ENCODE data around the gene FOXP1.

The FOXP1 gene

GRCh38 chr3:71425491-71426071, 157.9 kb downstream of the FOXP1 start:
- DNase-seq (ENCODE audit: low spot score), result peak; percentile 57

DNA sequence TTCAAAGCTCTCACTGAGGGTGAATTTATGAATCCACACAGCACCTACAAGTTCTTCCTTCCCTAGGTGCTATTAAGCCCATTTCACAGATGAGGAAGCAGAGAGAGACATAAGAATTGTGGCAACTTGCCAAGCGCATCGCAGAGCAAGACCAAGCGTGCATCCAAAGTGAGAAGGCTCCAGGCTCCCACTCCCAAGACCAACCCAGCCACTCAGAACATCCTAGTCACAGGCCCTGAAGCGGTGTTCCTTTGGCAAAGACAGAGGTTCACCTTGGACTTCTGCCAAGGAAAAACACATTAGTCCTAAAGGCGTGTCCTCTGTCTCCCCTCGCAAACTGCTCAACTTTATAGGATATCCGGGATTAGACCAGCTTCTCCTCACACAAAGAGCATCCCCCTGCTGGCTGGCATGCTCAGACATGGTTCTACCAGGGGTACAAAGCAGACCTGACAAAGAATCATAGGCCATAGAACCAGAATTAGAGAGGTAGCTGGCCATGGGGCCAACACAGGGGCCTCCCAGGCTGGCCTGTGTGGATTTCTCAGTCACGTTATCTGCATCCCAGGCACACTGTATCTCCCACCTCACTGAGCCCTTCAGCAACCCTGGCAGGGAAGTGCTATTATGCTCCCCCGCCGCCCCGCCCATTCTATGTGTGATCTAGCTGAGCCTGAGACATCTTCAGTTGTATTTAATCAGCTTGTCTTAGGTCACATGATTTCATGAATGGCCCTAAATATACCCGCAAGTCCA, 160.2 kb downstream of the FOXP1 start:
- peak; percentile 79 for DNase-seq (ENCODE audit: low spot score)

- DNase-seq (ENCODE audit: low spot score), result no peak
Observed at GRCh38 chr3:71421820-71422566, 161.5 kb downstream of the FOXP1 start.

- DNase-seq (ENCODE audit: low spot score), result no peak
Observed at GRCh38 chr3:71421475-71421819, 162.1 kb downstream of the FOXP1 start.

DNA sequence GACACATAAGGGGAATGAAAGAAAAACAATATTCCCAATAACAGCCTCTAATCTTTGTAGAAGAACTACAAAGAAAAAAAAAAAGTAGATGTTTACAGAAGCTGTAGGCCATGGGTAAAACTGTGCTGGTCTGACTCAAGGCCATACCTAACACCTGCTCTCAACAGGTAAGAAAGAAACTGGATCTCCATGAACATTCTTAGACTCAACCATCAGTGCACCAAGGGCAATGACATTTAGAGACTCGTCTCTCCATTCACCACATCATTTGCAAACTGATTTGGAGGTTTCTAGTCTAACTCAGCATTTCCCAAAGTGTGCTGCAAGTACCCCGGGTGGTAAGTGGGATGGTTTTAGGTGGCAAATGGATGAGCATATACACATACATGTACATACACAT, 164.2 kb downstream of the FOXP1 start:
- no peak for DNase-seq (ENCODE audit: low spot score)

DNA sequence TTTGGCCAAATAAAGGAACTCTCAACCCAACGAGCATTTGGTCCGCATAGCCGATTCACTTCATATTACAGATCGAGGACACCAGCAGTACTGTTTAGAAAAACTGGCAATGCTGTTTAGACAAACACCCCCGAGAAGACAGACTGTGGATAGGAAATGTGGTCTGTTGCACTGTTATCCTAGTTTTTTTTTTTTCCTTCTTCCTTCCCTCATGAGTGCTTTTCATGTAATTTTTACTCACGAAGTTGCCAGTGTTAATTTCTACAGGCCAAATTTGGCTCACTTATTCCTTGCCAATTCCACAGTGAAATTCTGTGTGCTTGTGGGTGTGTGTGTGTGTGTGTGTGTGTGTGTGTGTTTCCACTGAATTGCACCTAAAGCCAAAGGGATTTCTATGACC, 165.7 kb downstream of the FOXP1 start:
- no peak for DNase-seq (ENCODE audit: low spot score)

GRCh38 chr3:71416876-71417275, 166.7 kb downstream of the FOXP1 start:
- DNase-seq (ENCODE audit: low spot score), result no peak

DNA sequence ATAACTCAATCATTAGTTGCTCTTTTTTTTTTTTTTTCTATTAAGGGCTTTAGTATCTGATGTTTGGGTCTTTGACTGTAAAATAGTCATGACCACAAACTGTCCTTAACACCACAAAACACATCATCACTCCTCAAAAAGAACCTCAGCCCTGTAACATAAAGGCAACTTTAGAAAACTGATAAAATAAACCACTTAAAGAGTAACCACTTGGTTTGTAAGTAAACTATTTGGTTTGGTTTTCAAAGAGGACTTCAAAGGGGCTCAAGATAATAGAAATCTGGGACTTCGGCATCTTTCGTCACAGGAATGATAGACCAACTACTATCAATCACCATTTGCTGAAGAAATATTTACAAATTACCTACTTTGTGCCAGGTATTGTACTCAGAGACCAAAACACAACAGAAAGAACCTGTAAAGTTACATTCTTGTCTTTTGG, 167.8 kb downstream of the FOXP1 start:
- no peak for DNase-seq (ENCODE audit: low spot score)

- DNase-seq (ENCODE audit: low spot score), result no peak
Observed at GRCh38 chr3:71414189-71414927, 169.2 kb downstream of the FOXP1 start.

GRCh38 chr3:71413572-71413971, 170.0 kb downstream of the FOXP1 start:
- DNase-seq (ENCODE audit: low spot score), result no peak

DNA sequence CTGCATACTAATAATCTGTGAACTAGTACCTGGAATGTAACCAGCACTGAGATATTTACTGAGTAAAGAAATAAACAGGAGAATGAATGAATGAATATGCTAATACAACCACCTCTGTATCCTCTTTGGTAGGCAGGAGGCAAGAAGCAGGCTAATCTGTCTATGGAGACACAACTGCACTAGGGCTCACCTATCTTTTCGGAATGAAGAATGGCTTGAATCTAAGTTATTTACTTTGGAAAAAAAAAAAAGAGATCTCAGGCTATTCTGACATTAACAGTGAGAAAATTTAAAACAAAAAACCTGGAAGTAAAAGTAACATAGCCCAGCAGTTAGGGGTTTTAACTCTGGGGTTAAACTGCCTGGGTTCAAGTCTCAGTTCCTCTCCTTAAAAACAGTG, 174.2 kb downstream of the FOXP1 start:
- no peak for DNase-seq (ENCODE audit: low spot score)

DNA sequence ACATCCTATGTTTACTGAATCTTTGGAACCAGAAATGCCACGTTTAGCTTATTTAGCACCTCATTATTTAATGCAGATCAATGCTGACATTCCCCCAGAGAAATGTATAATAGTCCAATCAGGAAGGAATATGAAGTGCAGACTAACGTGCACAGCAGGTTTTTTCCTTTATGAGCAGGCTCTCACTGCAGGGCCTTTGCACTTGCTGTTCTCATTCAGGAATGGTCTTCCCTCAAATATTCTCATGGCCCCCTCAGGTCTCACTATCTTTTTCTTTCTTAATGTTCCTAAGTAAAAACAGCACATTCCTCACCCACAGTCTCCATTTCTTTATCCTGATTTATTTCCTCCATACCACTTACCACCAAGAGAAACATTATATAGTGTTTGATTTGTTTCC, 174.6 kb downstream of the FOXP1 start:
- no peak for DNase-seq (ENCODE audit: low spot score)

GRCh38 chr3:71407823-71408222, 175.7 kb downstream of the FOXP1 start:
- DNase-seq (ENCODE audit: low spot score), result no peak

DNA sequence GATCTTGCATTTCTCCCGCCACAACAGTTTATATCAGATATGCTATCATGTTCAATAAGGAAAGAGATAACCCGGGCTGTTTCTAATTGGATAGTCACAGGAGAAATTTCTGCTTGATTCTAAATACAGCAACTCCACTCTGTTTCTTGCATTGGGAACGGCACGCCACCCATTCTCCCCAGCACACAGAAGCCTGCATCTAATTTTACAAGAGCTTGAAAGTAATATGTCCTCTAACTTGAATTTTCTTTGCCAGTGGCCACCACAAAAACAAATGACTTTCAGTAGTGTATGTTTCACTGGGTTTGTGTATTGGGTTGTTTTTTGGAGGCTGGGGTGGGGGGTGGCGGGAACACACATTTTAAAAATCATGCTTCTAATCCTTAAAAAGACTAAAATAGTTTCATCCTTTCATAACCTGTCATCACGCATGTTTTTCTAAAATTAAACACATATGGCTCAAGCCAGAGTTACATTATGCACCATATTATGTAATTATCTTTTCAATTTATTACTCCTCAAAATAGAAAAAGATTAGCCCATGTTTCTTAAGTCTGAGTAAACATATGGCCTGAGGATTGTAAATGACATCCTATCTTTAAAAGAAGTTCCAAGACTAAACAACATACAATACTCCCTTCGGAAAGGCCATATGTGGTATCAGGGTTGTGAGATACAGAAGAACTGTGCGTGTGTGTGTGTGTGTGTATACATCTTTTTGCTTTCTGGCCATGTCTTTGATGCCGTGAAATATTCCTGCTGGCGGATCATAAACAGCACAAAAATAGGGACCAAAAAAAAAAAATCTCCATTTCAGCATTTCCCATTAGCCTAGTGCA, 176.3 kb downstream of the FOXP1 start:
- no peak for DNase-seq (ENCODE audit: low spot score)

DNA sequence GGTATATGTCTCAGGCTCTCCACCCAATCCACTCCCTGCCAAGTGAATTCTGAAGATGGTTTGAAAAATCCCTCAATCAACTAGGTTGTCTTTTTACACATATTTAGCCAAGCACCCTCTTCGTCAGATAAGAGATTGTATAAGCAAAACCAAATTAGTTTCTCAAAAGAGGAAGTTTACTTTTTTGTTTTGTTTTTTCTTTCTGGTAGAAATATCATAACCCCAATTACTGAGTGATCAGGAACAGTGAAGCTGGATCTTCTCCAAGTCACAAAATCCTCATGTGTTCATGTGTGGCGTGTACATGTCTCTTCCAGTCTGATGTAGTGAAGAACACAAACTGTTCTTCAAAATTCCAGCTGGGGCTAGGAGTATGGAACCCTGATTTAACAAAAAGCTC, 180.6 kb downstream of the FOXP1 start:
- DNase-seq (ENCODE audit: low spot score), result no peak

GRCh38 chr3:71402280-71402679, 181.2 kb downstream of the FOXP1 start:
- DNase-seq (ENCODE audit: low spot score), result no peak

DNA sequence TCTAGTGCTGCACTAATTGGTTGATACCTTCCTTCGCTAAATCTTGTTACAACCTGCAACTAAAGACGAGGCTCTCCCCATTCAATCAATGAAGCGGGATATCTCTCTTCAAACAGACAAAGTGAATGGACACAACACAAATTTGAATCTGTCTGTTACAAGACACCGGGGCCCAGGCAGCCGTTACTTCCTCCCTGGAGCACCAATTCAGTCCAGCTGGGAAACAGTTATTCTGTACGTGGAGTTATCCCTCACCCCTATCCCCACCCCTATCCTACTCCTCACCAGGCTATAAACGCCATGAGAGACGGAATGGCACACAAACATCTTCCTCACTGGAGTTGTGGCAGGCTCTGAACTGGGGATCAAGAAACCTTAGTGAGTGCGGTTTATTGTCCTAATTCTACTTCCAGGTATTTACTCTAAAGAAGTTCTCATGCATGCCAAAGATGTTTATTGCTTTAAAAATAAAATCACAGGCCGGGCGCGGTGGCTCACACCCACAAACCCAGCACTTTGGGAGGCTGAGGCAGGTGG, 181.8 kb downstream of the FOXP1 start:
- no peak for DNase-seq (ENCODE audit: low spot score)

DNA sequence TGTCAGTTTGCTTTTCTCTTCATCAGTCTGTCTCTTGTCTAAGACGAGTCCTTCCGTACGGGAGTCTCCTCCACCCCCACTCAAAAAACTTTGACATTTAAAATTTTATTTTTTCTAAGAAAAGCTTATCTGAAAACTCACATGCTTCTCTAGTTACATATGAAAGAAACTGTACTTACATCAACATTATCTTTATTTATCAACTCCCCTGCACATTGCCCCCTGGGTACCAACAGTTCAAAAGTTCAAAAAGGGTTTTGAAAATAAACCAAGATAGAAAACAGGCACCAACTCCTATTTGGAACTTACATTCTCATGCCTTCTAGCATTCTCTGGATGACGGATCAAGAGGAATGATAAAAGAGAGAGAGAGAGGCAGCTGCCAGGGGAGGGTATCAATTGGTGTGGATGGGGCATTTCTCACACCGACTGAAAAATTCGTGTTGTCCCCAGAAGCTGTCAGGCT, 182.5 kb downstream of the FOXP1 start:
- DNase-seq (ENCODE audit: low spot score), result no peak

GRCh38 chr3:71399478-71399877, 184.1 kb downstream of the FOXP1 start:
- DNase-seq (ENCODE audit: low spot score), result no peak

DNA sequence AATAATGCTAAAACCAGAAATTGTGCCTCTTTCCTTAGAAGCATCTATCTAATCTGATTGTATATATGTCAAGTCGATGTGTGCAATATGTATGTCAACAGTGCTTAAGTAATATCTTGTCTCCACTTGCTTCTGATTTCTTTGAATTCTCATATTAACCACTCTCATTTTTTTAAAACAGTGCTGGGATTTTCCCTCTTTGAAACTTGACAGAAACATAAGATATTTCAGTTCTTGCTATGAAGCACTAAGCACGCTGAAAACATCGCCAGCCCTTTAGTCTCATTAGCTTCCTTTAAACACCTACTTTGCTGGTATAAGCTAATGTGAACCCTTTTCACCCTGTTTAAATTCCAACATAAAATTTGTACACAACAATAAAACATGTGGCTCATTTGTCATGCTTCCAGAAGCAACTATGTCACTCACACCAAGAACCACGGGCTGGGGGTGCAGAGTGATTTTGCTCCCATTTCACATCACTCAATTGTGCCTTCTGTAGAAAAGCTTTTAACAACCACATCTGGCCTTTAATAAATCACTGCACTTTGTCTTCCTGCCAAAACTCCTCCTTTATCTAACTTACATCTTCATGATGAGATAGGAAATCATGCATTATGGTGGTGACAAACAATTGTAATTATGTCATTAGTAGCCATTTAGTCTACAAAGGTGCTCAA, 185.2 kb downstream of the FOXP1 start:
- DNase-seq (ENCODE audit: low spot score), result no peak

DNA sequence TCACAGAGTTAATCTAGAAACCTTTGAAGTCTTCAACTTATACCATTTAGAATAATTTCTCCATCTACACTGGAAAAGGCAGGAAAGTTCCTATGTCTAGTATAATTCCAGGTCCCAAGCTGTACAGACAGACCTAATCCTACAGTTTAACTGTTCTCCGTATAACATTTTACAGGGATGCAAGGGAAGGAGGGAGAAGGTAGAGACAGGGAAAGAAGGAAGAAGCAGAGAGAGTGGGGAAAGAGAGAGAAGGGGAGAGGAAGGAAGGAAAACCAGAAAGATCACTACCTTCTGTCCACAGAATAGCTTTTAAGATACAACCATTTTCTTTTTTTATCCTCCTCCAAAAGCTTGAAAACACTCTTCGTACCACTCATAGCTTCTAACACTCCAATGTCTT, 185.8 kb downstream of the FOXP1 start:
- DNase-seq (ENCODE audit: low spot score), result no peak

All from LoVo (cell line).